Bronchial epithelial cell (primary cell): Measurements from ENCODE around the gene ATP6V0B. TPM values are rescaled to one million over a fixed set of nuclear protein-coding genes. Genes with fewer than 3 reads are reported as not detected.

ENCODE experiments used
- DNase-seq: peaks from one replicate; pipeline ENCODE4 v3.0.0-alpha.2; 2010; ENCODE audit warnings: low read depth
- FAIRE-seq: peaks from 2 replicates; lab custom pipeline; 2011; peaks lifted over from hg19 to GRCh38; lab: Jason Lieb, UNC
- H3K27me3 ChIP-seq: 2 replicates; pipeline ENCODE4 v1.5.1; 2011; ENCODE audit warnings: low read length; ENCODE audit not compliant: control insufficient read depth, insufficient read depth
- H3K36me3 ChIP-seq: 2 replicates; pipeline ENCODE4 v1.5.1; 2011; ENCODE audit warnings: low read length; ENCODE audit not compliant: control insufficient read depth, insufficient read depth
- H3K4me3 ChIP-seq: 2 replicates; pipeline ENCODE4 v1.5.1; 2011; ENCODE audit warnings: mild to moderate bottlenecking, low read depth, low read length, control low read depth
- CTCF ChIP-seq: IDR thresholded peaks from 2 replicates; pipeline ENCODE4 v1.5.1; 2011; ENCODE audit warnings: mild to moderate bottlenecking, moderate library complexity, low read length, control low read depth, inconsistent platforms; ENCODE audit not compliant: insufficient read depth, severe bottlenecking
- total RNA-seq: library from RNA; depleted of rRNA; stranded (reverse); fragments of >200 nt; gene quantifications from 2 replicates; pipeline ENCODE4 v1.2.1, GENCODE V29; 2014

The ATP6V0B gene
- total RNA-seq, 1 donor from 2014 or later: 220 TPM

- H3K27me3 ChIP-seq: no peaks in the 10 kb centered on the region
- H3K4me3 ChIP-seq: peak overlapping the region; percentile 92
- DNase-seq: no peak
- TF ChIP-seq CTCF: no peak
- FAIRE-seq: no peak
- H3K36me3 ChIP-seq: peaks cover 25% of the 10 kb centered on the region
Observed at GRCh38 chr1:43975249-43975961, 645 bp downstream of the ATP6V0B start.

- FAIRE-seq: no peak
- H3K36me3 ChIP-seq: peaks cover 25% of the 10 kb centered on the region
- peak overlapping the region; percentile 92 for H3K4me3 ChIP-seq
Observed at GRCh38 chr1:43976045-43976444, 1.3 kb downstream of the ATP6V0B start.

GRCh38 chr1:43976890-43977289, 2.1 kb downstream of the ATP6V0B start:
- no peak for TF ChIP-seq CTCF
- DNase-seq (no peak), FAIRE-seq (no peak)
- H3K27me3 ChIP-seq: no peaks in the 10 kb centered on the region
- H3K4me3 ChIP-seq: no peak overlapping the region
- peaks cover 23% of the 10 kb centered on the region for H3K36me3 ChIP-seq

More at GRCh38 chr1:43976045-43976444, 1.3 kb downstream of the ATP6V0B start:
- no peaks in the 10 kb centered on the region for H3K27me3 ChIP-seq
- no peak for TF ChIP-seq CTCF
- no peak for DNase-seq

GRCh38 chr1:43977376-43978263, 2.9 kb downstream of the ATP6V0B start:
- no peak overlapping the region for H3K4me3 ChIP-seq
- peak; percentile 76 for FAIRE-seq
- H3K27me3 ChIP-seq: no peaks in the 10 kb centered on the region
- no peak for DNase-seq
- TF ChIP-seq CTCF: no peak
- peaks cover 20% of the 10 kb centered on the region for H3K36me3 ChIP-seq

GRCh38 chr1:43978264-43978550, 3.4 kb downstream of the ATP6V0B start:
- Histone ChIP-seq H3K4me3 (no peak overlapping the region), H3K27me3 (no peaks in the 10 kb centered on the region), H3K36me3 (peaks cover 19% of the 10 kb centered on the region)
- DNase-seq (no peak), FAIRE-seq (no peak)
- no peak for TF ChIP-seq CTCF
